Lower lobe of right lung (tissue), 2 donors: ENCODE results near the gene NPRL2. TPM values are rescaled to one million over a fixed set of nuclear protein-coding genes. Genes with fewer than 3 reads are reported as not detected.

Experiments used
- ATAC-seq, 2 donors: fragments of 200-7000 bp; cut with Tn5 transposase; one replicate each; pipeline ENCODE4 v1.9.1; 2020 to 2022; ENCODE audit warnings: mild to moderate bottlenecking in 2 of 2, moderate library complexity in 2 of 2
- DNase-seq: peaks from one replicate; pipeline ENCODE4 v3.0.0-alpha.2; 2020
- H3K27ac ChIP-seq: fragments of 200-600 bp; one replicate; pipeline ENCODE4 v1.8.0; 2022
- H3K27me3 ChIP-seq: fragments of 200-600 bp; one replicate; pipeline ENCODE4 v1.8.0; 2022; ENCODE audit warnings: low read depth
- H3K36me3 ChIP-seq: fragments of 200-600 bp; one replicate; pipeline ENCODE4 v1.8.0; 2022; ENCODE audit warnings: mild to moderate bottlenecking
- H3K4me1 ChIP-seq: fragments of 200-600 bp; one replicate; pipeline ENCODE4 v1.8.0; 2022
- H3K4me3 ChIP-seq: fragments of 200-600 bp; one replicate; pipeline ENCODE4 v1.8.0; 2022; ENCODE audit warnings: mild to moderate bottlenecking
- H3K9me3 ChIP-seq: fragments of 200-600 bp; one replicate; pipeline ENCODE4 v1.8.0; 2022
- CTCF ChIP-seq: fragments of 200-600 bp; IDR thresholded peaks from one replicate; pipeline ENCODE4 v1.8.0; 2022; ENCODE audit warnings: antibody characterized with exemption, mild to moderate bottlenecking
- intact Hi-C: fragments of 100-400 bp; cut with DNase I; formaldehyde crosslinking; loops from one replicate; pipeline ENCODE4 v1.11.0; 2022
- total RNA-seq: library from RNA; stranded (reverse); fragmentation: NEBNext Ultra II Directional; extraction: Animal tissue kit (Norgen Biotek cat#: 25700); gene quantifications from one replicate; pipeline ENCODE4 v1.2.1, GENCODE V29; 2021
- donor health status: DM: no; HTN: yes; CAD: no; lungs with severe emphysema.

Gene NPRL2
- total RNA-seq, 1 donor from 2014 or later, result 17.7 TPM

DNA sequence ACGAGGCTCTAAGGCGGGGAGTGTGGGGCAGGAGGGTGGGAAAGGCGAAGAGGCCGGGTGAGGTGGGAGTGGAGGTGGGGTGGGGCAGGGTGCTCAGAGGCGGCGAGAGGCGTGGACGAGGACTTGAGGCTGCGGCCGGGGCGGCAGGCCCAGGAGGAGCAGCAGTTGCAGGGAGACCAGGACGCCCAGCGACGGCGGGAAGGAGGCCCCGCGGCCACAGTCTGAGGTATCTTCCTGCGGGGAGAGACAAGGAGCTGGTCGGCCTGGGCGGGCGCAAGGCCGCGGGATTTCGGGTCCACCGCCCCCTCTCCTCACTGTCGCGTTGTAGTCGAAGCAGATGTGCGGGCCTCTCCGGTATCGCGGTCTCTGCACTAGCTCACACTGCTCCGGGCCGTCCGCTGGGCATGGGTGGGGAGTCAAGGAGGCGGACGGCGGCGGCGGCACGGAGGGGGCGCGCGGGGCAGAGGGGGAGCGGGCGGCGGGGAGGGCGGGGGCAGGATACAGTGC, 14.1 kb upstream of the NPRL2 start:
- H3K9me3 ChIP-seq, result no peaks in the 10 kb centered on the region
- DNase-seq, result no peak
- intact Hi-C loops, result no loop called here
- peak; percentile 5 to 7 for ATAC-seq
- H3K27me3 ChIP-seq, result no peaks in the 10 kb centered on the region
- H3K36me3 ChIP-seq, result peaks cover 11% of the 10 kb centered on the region
- H3K27ac ChIP-seq, result peak overlapping the region; percentile 7
- H3K4me3 ChIP-seq, result peak overlapping the region; percentile 61
- peaks cover 18% of the 10 kb centered on the region for H3K4me1 ChIP-seq
- no peak for TF ChIP-seq CTCF

- intact Hi-C loops, result no loop called here
- TF ChIP-seq CTCF, result no peak
- Histone ChIP-seq H3K4me3 (peak overlapping the region; percentile 89), H3K27me3 (no peaks in the 10 kb centered on the region), H3K9me3 (no peaks in the 10 kb centered on the region), H3K4me1 (peaks cover 51% of the 10 kb centered on the region), H3K27ac (peak overlapping the region; percentile 89), H3K36me3 (peaks cover 31% of the 10 kb centered on the region)
- DNase-seq (no peak), ATAC-seq (peak; percentile 3 to 5)
Observed at GRCh38 chr3:50359760-50360110, 9.2 kb upstream of the NPRL2 start.

DNA sequence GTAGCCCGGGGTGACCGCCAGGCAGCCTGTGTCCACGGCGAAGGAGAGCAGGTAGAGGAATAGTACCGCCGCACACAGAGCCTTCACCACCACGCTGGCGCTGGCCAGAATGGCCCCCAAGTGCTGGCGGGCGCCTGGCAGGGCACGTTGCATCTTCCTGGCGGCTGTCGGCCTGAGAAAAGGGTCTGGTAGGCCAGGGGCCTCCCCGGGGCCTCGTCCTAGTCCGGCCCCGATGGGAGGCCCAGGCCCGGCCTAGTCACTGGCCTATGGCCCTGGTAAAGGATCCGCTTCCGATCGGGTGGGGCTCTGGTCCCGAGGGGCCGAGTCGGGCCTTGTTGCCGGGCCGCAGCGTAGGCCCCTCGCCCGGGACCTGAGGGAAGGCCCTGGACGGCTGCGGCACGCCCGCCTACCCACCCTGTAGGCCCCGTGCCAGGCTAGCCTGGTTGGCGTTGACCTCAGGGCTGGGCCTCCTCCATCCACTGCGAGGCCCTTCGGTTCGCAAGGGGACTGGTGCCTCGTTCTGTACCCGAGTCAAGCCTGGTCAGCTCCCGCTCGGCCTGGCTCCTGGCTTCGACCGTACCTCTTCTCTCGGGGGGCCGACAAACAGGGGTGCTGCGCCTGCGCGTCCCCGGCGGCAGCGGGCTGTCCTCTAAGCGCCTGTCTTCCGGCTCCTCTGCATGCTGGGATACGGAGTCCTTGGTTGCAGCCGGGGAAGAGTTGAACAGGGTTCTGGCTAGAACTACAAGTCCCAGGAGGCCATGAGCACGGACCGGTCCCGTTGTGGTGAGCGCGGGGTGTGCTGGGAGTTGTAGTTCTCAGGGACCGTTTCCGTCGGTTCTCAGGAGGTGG, 8.6 kb upstream of the NPRL2 start, which contains the start of gene TMEM115:
Gene TMEM115 (minus strand): TSS at position 611 of the 849 bp plus-strand sequence. CDS start 458 bp downstream, at position 153.
- peak; percentile 97 for DNase-seq
- Histone ChIP-seq H3K9me3 (no peaks in the 10 kb centered on the region), H3K27ac (peak within 1 kb of the TSS; percentile 89), H3K27me3 (no peaks in the 10 kb centered on the region), H3K36me3 (peaks cover 37% of the 10 kb centered on the region), H3K4me1 (peaks cover 45% of the 10 kb centered on the region), H3K4me3 (peak within 1 kb of the TSS; percentile 89)
- intact Hi-C loops, result no loop called here
- ATAC-seq, result peak; percentile 97 to 98
- TF ChIP-seq CTCF, result no peak

DNA sequence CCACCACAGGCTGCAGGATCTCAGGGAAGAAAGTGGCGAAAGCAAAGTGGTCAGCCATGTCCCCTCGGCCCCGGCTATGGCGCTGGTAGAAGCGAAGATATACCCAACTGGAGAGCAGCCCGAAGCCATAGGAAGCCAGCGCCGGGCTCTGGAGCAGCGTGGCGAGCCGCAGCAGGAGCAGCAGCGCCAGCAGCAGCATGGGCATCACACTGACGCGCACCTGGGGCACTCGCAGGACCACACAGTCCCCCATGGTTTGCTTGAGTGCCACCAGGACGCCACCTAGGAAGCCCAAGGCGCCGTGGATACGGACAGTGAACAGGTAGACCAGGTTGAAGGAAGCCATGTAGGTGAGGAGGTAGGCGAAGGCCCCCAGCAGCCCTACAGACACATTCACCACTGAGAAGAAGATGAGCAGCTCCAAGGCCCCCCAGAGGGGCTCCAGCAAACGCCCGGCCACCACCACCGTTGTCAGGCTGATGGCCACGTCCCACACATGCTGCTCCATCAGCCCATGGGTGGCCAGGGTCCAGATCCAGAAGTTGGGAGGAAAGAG, 7.9 kb upstream of the NPRL2 start:
- Histone ChIP-seq H3K27ac (peak overlapping the region; percentile 89), H3K4me3 (peak overlapping the region; percentile 89), H3K9me3 (no peaks in the 10 kb centered on the region), H3K36me3 (peaks cover 44% of the 10 kb centered on the region), H3K27me3 (no peaks in the 10 kb centered on the region), H3K4me1 (peaks cover 45% of the 10 kb centered on the region)
- no peak for DNase-seq
- ATAC-seq, result no peak
- intact Hi-C loops, result no loop called here
- no peak for TF ChIP-seq CTCF

GRCh38 chr3:50357481-50357880, 6.9 kb upstream of the NPRL2 start:
- no peak for DNase-seq
- ATAC-seq, result no peak
- Histone ChIP-seq H3K27me3 (no peaks in the 10 kb centered on the region), H3K9me3 (no peaks in the 10 kb centered on the region), H3K4me1 (peaks cover 45% of the 10 kb centered on the region), H3K36me3 (peaks cover 52% of the 10 kb centered on the region), H3K27ac (no peak overlapping the region), H3K4me3 (peak overlapping the region; percentile 89)
- intact Hi-C loops, result no loop called here
- TF ChIP-seq CTCF, result no peak
